Cardiac septum (tissue), 1 donor: ENCODE data around the gene RAB37. TPM values are rescaled to one million over a fixed set of nuclear protein-coding genes. Genes with fewer than 3 reads are reported as not detected.
A peak's percentile ranks its signal among the peaks of the same experiment; 100 is the strongest.

Source experiments
- DNase-seq: peaks from one replicate; pipeline ENCODE4 v3.0.0-alpha.2; 2020; ENCODE audit warnings: low spot score
- intact Hi-C: fragments of 100-400 bp; cut with DNase I; formaldehyde crosslinking; loops from one replicate; pipeline ENCODE4 v1.14.0; 2022
- total RNA-seq: library from RNA; stranded (reverse); fragmentation: NEBNext Ultra II Directional; extraction: Animal tissue kit (Norgen Biotek cat#: 25700); gene quantifications from one replicate; pipeline ENCODE4 v1.2.1, GENCODE V29; 2021
- donor health status: DM: no; HTN: no; CAD: no.

RAB37 gene
- total RNA-seq, 1 donor from 2014 or later, result 0.94 TPM

GRCh38 chr17:74757502-74757901, 20.4 kb downstream of the RAB37 start:
- intact Hi-C loops, result no loop called here
- no peak for DNase-seq

GRCh38 chr17:74757931-74758847, 21.1 kb downstream of the RAB37 start:
- intact Hi-C loops, result no loop called here
- peak; percentile 73 for DNase-seq

- intact Hi-C loops, result no loop called here
- no peak for DNase-seq
Measured at GRCh38 chr17:74758848-74759168, 21.8 kb downstream of the RAB37 start.

GRCh38 chr17:74759243-74759801, 22.3 kb downstream of the RAB37 start:
- no peak for DNase-seq
- intact Hi-C loops, result no loop called here

GRCh38 chr17:74759941-74760340, 22.9 kb downstream of the RAB37 start:
- no peak for DNase-seq
- intact Hi-C loops, result no loop called here

- intact Hi-C loops, result no loop called here
- DNase-seq, result no peak
Measured at GRCh38 chr17:74760404-74761105, 23.5 kb downstream of the RAB37 start.

GRCh38 chr17:74761419-74761818, 24.4 kb downstream of the RAB37 start:
- peak; percentile 41 for DNase-seq
- intact Hi-C loops, result no loop called here

- DNase-seq, result peak; percentile 61
- intact Hi-C loops, result no loop called here
Measured at GRCh38 chr17:74761931-74762330, 24.9 kb downstream of the RAB37 start.

- intact Hi-C loops, result no loop called here
Measured at GRCh38 chr17:74763565-74764387, 26.7 kb downstream of the RAB37 start.

GRCh38 chr17:74764751-74765286, 27.8 kb downstream of the RAB37 start:
- intact Hi-C loops, result no loop called here
- no peak for DNase-seq

More at GRCh38 chr17:74763565-74764387, 26.7 kb downstream of the RAB37 start:
- DNase-seq, result peak; percentile 46

GRCh38 chr17:74766413-74766812, 29.4 kb downstream of the RAB37 start:
- no peak for DNase-seq
- intact Hi-C loops, result no loop called here

- intact Hi-C loops, result no loop called here
- peak; percentile 50 for DNase-seq
Measured at GRCh38 chr17:74767111-74767516, 30.1 kb downstream of the RAB37 start.

- intact Hi-C loops, result no loop called here
- peak; percentile 82 for DNase-seq
Measured at GRCh38 chr17:74768069-74768762, 31.2 kb downstream of the RAB37 start.

GRCh38 chr17:74768763-74769114, 31.7 kb downstream of the RAB37 start:
- intact Hi-C loops, result no loop called here

GRCh38 chr17:74769266-74769855, 32.3 kb downstream of the RAB37 start:
- intact Hi-C loops, result no loop called here
- peak; percentile 51 for DNase-seq

More at GRCh38 chr17:74768763-74769114, 31.7 kb downstream of the RAB37 start:
- DNase-seq, result peak; percentile 35

- DNase-seq, result peak; percentile 49
- intact Hi-C loops, result loop anchor here (1.0 kb wide), 1 partner anchor 26 kb away; no protein-coding TSS in a partner anchor
Measured at GRCh38 chr17:74769856-74770497, 32.9 kb downstream of the RAB37 start.

GRCh38 chr17:74770498-74771318, 33.7 kb downstream of the RAB37 start:
- peak; percentile 87 for DNase-seq
- intact Hi-C loops, result loop anchor here (1.0 kb wide), 1 partner anchor 26 kb away; no protein-coding TSS in a partner anchor
